Activated naive CD4-positive, alpha-beta T cell treated with Interleukin-2 at 50 U/mL for 16 hours (primary cell): Measurements from ENCODE around the gene GABPB2.

Experiments
- DNase-seq: peaks from one replicate; pipeline ENCODE4 v3.0.0-alpha.2; 2020

The GABPB2 gene

DNA sequence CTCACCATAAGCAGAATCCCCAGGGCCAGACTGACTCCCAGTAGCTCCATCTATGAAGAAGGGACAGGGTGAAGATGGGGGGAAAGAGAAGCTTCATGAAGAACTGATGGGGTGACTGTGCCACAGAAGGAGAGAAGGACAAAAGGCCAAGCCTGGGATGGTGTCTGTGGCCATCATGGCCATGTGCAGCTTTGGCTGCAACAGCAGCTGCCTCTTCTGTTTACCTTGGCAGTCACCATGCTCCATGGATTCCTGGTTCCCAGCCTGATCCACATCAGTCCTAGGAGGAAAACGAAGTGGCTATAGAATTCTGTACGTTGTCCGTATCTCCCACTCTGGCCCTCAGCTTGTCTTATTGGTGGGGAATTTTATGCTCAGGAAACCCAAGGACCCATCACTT is 63.8 kb downstream of the GABPB2 start:
- no peak for DNase-seq

GRCh38 chr1:151134991-151135390 is 64.4 kb downstream of the GABPB2 start:
- no peak for DNase-seq

GRCh38 chr1:151135433-151136385 is 65.1 kb downstream of the GABPB2 start:
- no peak for DNase-seq

GRCh38 chr1:151137789-151138188 is 67.2 kb downstream of the GABPB2 start:
- no peak for DNase-seq

DNA sequence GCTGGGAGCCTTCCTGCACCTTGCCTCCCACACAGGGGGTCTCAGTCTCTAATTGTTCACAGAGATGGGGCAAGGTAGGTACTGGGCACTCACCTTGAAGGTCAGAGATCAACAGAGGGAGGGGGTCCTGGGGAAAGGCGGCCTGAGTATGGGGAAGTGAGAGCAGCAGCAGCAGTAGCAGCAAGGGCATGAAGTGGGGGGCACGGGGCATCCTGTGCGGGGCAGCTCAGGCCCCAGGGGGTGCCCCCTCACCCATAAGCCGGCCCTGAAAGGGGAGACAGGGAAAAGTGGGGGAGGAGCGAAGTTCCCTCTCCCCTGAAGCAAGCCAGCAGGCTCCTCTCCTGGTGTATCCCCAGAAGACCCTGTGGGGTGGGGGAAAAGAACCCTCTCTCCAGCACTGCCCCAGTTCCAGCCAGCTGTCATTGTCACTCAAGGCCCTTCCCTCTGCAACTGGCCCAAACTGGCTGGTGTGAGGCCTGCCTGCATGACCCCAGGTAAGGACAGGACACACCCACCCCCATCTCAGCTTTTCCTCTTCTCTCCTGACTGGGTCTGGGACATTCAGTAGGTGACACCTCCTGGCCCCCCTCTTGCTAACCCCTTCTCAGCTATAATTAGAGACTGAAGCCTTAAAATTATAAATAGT is 72.0 kb downstream of the GABPB2 start:
- DNase-seq = no peak

DNA sequence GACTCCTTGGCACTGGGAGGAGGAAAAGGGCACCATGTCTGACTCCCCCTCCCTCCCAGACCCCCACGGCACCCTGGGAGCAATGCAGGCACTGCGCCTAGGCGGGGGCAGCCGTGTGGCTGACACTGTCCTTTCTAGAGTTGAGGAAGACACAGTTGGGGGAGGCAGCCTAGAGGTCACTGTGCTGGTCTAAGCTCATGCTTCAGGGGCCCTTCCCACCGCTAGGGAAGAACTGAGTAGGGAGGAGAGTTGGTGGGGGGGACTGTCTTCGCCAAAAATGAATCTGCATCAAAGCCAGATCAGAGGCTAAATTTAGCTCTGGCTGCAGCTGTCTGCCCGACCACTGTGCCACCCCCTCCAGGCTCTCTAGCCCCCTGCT is 72.5 kb downstream of the GABPB2 start:
- no peak for DNase-seq

- no peak for DNase-seq
Measured at GRCh38 chr1:151143986-151144385, 73.4 kb downstream of the GABPB2 start.

GRCh38 chr1:151144474-151145303 is 74.1 kb downstream of the GABPB2 start:
- no peak for DNase-seq

DNA sequence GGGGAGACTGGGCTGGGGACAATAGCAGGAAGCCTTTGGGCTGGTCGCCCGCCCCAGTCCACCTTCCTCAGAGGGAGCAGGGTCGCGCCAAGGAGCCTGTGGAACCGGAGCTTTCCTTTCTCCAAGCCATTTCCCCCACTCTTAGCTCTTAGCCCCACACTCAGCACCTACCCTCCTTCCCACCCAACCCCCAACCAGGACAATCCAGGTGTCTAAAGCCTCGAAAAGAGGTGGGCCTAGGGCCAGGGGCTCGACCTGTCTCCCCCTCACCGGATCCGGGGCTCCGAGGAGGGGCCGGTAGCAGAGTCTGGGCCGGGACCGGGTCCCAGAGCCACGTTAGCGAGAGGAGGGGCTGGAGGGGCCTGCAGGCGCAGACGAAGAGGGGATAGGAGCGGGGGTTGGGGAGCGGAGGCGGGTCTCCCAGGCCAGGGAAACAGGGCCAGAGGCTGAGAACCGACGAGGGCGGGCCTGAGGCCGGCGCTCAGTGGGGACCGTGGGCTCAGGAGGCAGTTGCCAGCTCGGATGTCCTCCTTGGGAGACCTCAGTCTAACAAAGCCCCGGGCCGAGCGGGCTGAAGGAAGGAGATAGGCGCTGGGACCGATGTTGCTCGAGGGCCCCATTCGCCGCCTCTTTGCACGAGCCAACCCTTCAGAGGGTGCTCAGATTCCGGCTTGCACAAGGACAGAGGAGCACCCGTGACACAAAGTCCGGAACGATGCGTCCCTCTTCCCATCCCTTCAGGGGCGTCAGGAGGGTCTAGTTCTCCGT is 74.9 kb downstream of the GABPB2 start:
- DNase-seq = peak; percentile 25

DNA sequence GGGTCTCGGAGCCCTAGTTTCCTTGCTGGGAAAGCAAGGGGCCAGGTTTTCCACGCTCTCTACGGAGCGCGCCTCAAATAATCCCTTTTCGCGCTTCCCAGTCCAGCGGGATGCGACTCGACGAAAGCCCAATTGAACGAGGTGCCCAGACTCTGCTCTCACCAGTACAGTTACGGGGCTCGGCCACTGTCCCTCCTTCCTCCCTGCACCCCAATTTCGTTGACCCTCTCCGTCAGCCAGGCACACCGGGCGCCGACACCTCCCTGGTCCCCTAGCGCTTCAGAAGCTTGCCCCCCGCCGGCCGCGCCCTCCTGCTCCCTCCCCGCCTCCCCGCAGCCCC is 75.5 kb downstream of the GABPB2 start:
- no peak for DNase-seq

DNA sequence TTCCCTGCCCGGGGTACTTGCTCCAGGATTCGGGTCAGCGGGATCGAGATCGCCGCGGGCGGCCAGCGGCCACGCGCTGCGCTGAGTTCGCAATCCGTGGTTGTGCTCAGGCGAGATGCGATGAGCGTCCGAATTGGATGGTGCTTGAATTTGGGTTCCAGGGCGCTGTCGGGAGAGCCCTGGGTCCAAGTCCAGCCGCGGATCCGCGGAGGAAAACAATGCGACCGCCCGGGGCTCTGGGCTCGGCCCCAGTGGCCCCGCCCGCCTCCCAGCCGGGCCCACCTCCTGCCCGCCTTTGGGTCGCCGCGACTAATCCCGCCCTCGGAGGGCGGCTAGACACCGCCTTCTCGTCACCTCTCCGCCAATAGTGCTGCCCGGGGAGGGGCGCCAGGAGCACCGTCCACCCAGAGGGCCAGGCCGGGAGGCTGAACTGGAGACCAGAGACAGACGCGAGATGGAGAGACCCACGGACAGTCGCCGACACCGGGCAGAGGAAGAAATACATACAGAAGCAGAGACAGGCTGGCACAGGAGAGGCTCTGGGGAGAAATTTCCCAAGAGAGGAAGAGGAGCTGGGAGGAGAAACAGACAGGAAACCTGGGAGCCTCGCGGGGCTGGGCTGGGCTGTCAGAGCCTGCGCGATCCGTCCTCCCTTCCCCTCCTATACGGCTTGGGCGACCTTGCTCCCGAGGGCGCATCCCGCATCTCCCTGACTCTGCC is 76.0 kb downstream of the GABPB2 start, which contains the start of gene SEMA6C:
SEMA6C (minus strand) TSS at position 220 of the 720 bp plus-strand sequence. CDS start 4,010 bp downstream, outside the sequence.
- DNase-seq = peak; percentile 91

GRCh38 chr1:151147132-151147503 is 76.6 kb downstream of the GABPB2 start:
- no peak for DNase-seq

- no peak for DNase-seq
Measured at GRCh38 chr1:151147665-151148064, 77.1 kb downstream of the GABPB2 start.

DNA sequence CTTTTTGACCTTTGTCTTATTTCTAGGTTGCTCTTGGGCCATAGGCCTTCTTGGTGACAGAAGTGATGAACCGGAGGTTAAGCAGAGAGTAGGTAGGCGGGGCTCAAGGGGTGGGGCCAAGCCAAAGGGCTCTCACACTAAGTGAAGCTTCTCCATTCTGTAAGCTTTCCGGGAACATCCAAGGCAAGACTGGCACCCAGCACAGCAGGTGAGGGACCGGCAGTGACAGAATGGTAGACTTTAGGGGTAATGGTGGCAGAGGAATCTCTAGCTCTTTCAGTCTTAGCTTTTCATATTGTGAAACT is 85.9 kb downstream of the GABPB2 start, which contains the start of gene TNFAIP8L2:
TNFAIP8L2 (plus strand) TSS at position 135 of the 305 bp plus-strand sequence. CDS start 2,049 bp downstream, outside the sequence.
- peak; percentile 82 for DNase-seq

DNA sequence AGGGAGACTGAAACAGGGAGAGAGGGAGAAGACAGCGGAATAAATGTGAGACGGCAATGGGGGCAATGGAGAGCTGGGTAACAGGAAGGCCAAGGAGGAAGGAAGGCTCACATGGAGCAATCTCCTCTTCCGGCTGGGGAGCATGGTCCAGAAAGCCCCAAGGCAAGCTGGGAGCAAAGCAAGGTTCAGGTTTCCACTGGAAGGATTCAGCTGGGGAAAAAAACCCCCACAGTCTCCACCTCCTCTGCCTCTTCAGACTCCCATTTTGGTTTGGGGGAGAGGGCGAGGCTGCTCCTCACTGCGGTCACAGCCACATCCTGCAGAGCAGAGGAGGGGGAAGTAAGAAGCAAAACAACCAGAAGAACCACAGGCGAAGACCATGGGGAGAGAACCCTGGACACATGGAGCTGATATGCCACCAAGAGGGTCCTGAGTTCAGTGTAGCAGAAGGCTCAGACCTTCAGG is 86.5 kb downstream of the GABPB2 start:
- DNase-seq = peak; percentile 60

- peak; percentile 60 for DNase-seq
Measured at GRCh38 chr1:151158326-151158725, 87.8 kb downstream of the GABPB2 start.

- DNase-seq = no peak
Measured at GRCh38 chr1:151158751-151159251, 88.2 kb downstream of the GABPB2 start.

GRCh38 chr1:151159373-151159772 is 88.8 kb downstream of the GABPB2 start:
- DNase-seq = no peak

GRCh38 chr1:151164732-151165280 is 94.2 kb downstream of the GABPB2 start:
- no peak for DNase-seq

GRCh38 chr1:151165281-151165737 is 94.7 kb downstream of the GABPB2 start:
- no peak for DNase-seq
